ENCODE results near the gene HOXC9.

- TF ChIP-seq CTCF (IDR thresholded peaks at IDR 0.05 in 8 of 11, conservative IDR thresholded peaks at IDR 0.05 in 3 of 11) (no peak), POLR2AphosphoS5 (IDR thresholded peaks at IDR 0.05) (no peak), POLR2A (IDR thresholded peaks at IDR 0.05) (no peak)
Measured at GRCh38 chr12:53963005-53963404, 37.0 kb upstream of the HOXC9 start.
